ENCODE data around the gene RCSD1.

DNA sequence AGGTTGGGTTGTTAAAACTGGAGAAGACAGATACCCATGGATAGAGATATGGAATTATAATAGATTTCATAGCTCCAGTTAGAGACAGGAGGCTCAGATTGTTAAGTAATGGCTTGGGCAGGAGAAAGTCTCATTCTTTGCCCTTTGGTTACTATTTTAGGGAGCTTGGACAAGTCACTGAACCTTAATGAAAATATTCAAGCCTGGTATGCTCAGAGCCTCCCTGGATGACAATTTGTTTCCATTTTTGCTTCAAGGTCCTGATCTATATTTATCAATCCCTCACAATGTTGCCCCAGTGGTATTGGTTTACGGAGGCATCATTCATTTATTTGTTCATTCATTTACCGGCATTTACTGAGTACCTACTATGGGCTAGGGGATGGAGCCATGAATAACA is 37.5 kb downstream of the RCSD1 start:
- TF ChIP-seq, protein P1, sequence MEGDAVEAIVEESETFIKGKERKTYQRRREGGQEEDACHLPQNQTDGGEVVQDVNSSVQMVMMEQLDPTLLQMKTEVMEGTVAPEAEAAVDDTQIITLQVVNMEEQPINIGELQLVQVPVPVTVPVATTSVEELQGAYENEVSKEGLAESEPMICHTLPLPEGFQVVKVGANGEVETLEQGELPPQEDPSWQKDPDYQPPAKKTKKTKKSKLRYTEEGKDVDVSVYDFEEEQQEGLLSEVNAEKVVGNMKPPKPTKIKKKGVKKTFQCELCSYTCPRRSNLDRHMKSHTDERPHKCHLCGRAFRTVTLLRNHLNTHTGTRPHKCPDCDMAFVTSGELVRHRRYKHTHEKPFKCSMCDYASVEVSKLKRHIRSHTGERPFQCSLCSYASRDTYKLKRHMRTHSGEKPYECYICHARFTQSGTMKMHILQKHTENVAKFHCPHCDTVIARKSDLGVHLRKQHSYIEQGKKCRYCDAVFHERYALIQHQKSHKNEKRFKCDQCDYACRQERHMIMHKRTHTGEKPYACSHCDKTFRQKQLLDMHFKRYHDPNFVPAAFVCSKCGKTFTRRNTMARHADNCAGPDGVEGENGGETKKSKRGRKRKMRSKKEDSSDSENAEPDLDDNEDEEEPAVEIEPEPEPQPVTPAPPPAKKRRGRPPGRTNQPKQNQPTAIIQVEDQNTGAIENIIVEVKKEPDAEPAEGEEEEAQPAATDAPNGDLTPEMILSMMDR (IDR thresholded peaks at IDR 0.05): no peak
- no peak for TF ChIP-seq POLR2A (IDR thresholded peaks at IDR 0.05)

Measured in uterus (tissue), 2 donors.